Bronchial epithelial cell (primary cell): ENCODE measurements around the gene MAN1C1. TPM values are rescaled to one million over a fixed set of nuclear protein-coding genes. Genes with fewer than 3 reads are reported as not detected.

Experiments
- DNase-seq: peaks from one replicate; pipeline ENCODE4 v3.0.0-alpha.2; 2010; ENCODE audit warnings: low read depth
- FAIRE-seq: peaks from 2 replicates; lab custom pipeline; 2011; peaks lifted over from hg19 to GRCh38; lab: Jason Lieb, UNC
- H3K27me3 ChIP-seq: 2 replicates; pipeline ENCODE4 v1.5.1; 2011; ENCODE audit warnings: low read length; ENCODE audit not compliant: control insufficient read depth, insufficient read depth
- H3K36me3 ChIP-seq: 2 replicates; pipeline ENCODE4 v1.5.1; 2011; ENCODE audit warnings: low read length; ENCODE audit not compliant: control insufficient read depth, insufficient read depth
- H3K4me3 ChIP-seq: 2 replicates; pipeline ENCODE4 v1.5.1; 2011; ENCODE audit warnings: mild to moderate bottlenecking, low read depth, low read length, control low read depth
- CTCF ChIP-seq: IDR thresholded peaks from 2 replicates; pipeline ENCODE4 v1.5.1; 2011; ENCODE audit warnings: mild to moderate bottlenecking, moderate library complexity, low read length, control low read depth, inconsistent platforms; ENCODE audit not compliant: insufficient read depth, severe bottlenecking
- total RNA-seq: library from RNA; depleted of rRNA; stranded (reverse); fragments of >200 nt; gene quantifications from 2 replicates; pipeline ENCODE4 v1.2.1, GENCODE V29; 2014

MAN1C1 gene
- total RNA-seq, 1 donor from 2014 or later: under 0.01 TPM

DNA sequence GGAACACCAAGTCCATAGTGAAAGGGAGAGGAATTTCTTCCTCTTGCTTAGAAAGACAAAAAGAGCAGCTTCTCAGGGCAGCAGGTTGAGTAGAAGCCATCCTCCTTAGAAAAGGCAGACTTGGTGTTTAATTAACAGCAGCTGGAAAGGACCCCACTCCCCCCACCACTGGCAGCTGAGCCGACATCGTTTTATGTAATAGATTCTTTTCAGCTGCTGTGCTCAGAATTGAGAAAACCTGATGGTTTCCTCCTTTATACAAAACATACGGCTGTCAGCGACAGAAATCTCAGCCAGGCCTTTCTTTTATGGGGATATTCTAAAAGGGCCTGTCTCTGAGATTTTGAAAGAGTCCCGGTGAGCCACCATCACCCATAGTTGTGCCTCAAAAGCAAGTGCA lies 49.9 kb downstream of the MAN1C1 start:
- DNase-seq (no peak), FAIRE-seq (no peak)
- Histone ChIP-seq H3K36me3 (no peaks in the 10 kb centered on the region), H3K27me3 (no peaks in the 10 kb centered on the region), H3K4me3 (no peak overlapping the region)
- TF ChIP-seq CTCF: no peak

DNA sequence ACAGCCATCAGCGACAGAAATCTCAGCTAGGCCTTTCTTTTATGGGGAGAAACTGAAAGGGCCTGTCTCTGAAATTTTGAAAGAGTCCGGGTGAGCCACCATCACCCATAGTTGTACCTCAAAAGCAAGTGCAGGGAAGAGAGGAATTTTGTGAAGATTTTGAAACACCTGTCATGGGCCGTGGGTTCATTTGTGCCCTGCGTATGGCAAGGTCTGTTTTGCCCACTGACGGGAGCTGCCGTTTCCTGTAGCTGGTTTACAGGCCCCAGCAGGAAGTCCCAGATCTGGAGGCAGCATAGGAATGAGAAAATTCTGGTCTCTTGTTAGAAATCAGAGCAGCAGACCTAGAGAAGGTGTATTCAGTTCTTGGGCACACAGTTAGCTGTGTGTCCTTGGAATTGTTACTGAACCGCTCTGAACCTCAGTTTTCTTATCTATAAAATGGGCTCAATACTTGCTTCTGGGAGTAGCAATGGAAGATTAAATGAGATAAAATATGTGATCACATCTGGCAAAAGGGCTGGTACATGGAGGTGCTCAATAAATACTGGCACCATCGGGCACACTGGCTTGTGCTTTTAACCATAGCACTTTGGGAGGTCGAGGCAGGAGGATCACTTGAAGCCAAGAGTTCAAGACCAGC lies 52.5 kb downstream of the MAN1C1 start:
- H3K36me3 ChIP-seq: no peaks in the 10 kb centered on the region
- H3K27me3 ChIP-seq: no peaks in the 10 kb centered on the region
- FAIRE-seq (no peak), DNase-seq (no peak)
- H3K4me3 ChIP-seq: no peak overlapping the region
- TF ChIP-seq CTCF: no peak

- no peak for FAIRE-seq
- Histone ChIP-seq H3K4me3 (no peak overlapping the region), H3K27me3 (no peaks in the 10 kb centered on the region), H3K36me3 (no peaks in the 10 kb centered on the region)
- no peak for TF ChIP-seq CTCF
- no peak for DNase-seq
Measured at GRCh38 chr1:25669781-25670567, 53.4 kb downstream of the MAN1C1 start.

DNA sequence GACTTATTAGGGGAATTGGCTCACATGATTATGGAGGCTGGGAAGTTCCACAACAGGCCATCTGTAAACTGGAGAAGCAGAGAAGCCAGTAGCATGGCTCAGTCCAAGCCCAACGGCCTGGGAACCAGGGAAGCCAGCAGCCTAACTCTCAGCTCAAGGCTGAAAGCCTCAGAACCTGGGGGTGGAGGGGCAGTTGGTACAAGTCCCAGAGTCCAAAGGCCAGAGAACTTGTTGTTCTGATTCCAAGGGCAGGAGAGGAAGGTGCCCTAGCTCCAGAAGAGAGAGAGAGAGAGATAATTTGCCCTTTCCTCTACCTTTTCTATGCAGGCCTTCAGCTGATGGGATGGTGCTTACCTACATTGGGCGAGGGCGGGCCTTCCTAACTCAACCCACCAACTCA lies 55.3 kb downstream of the MAN1C1 start:
- H3K36me3 ChIP-seq: no peaks in the 10 kb centered on the region
- FAIRE-seq (no peak), DNase-seq (no peak)
- TF ChIP-seq CTCF: no peak
- no peaks in the 10 kb centered on the region for H3K27me3 ChIP-seq
- no peak overlapping the region for H3K4me3 ChIP-seq

DNA sequence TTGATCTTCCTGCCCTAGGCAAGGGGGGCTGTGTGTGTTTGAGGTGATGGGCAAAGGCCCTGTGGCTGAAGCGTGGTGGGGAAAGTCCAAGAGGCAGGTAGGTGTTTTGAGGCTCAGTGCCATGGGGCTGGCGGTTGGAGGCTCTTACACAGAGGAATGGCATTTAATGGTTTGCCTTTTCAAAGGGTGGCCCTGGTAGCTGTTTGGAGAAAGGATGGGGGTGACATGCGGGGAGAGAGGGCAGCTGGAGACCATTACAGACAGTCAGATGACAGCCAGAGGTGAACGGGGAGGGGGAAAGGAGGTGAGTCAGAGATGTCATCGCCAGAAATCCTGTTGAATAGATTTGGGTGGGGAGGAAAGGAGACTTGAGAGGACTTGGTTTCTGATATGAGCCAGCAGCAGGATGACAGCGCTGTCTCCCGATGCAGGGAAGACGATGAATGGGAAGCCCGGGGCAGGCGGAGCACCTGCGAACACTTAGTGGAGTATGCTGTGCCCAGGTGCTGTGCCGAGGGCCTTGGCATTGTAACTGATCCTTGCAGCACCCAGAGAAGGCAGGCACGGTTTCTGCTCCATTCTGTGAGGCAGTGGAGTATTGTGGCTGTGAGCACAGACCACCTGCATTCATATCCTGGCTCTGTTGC lies 56.3 kb downstream of the MAN1C1 start:
- H3K36me3 ChIP-seq: no peaks in the 10 kb centered on the region
- H3K27me3 ChIP-seq: peaks cover 6% of the 10 kb centered on the region
- H3K4me3 ChIP-seq: no peak overlapping the region
- no peak for TF ChIP-seq CTCF
- FAIRE-seq (no peak), DNase-seq (no peak)
